CD8-positive, alpha-beta memory T cell (primary cell): Measurements from ENCODE around the gene SLFN5. TPM values are rescaled to one million over a fixed set of nuclear protein-coding genes. Genes with fewer than 3 reads are reported as not detected.
"Not testable (repeated sequence)": the region's sequence is repeated elsewhere in the genome, so short reads cannot be mapped to it uniquely, and the experiment has no call there.

Experiments
- CTCF ChIA-PET: fragments of 350-600 bp; sonication (Branson Sonifier 250); formaldehyde crosslinking; loops from one replicate; lab custom pipeline; 2021; ENCODE audit warnings: antibody characterized with exemption; lab: Charles Lee
- POLR2A ChIA-PET: fragments of 350-600 bp; sonication (Branson Sonifier 250); formaldehyde crosslinking; loops from one replicate; lab custom pipeline; 2021; ENCODE audit warnings: antibody characterized with exemption; lab: Charles Lee
- DNase-seq, 5 donors: peaks; one replicate each; pipeline versions ENCODE4 v3.0.0 to v3.0.0-alpha.2; 2020 to 2022; ENCODE audit warnings: mixed read lengths in 1 of 5
- H3K27ac ChIP-seq: one replicate; pipeline ENCODE4 v1.7.0; 2013; ENCODE audit warnings: low read depth, mild to moderate bottlenecking, low read length, moderate library complexity
- H3K27me3 ChIP-seq: 2 replicates; pipeline ENCODE4 v1.7.0; 2013; ENCODE audit warnings: low read length, mild to moderate bottlenecking; ENCODE audit not compliant: insufficient read depth, poor library complexity, severe bottlenecking
- H3K36me3 ChIP-seq: 2 replicates; pipeline ENCODE4 v1.7.0; 2013; ENCODE audit warnings: mild to moderate bottlenecking, low read length, moderate library complexity; ENCODE audit not compliant: insufficient read depth
- H3K4me1 ChIP-seq: 2 replicates; pipeline ENCODE4 v1.7.0; 2013; ENCODE audit warnings: mild to moderate bottlenecking, low read length, moderate library complexity; ENCODE audit not compliant: insufficient read depth
- H3K4me3 ChIP-seq: 2 replicates; pipeline ENCODE4 v1.7.0; 2013; ENCODE audit warnings: mild to moderate bottlenecking, low read length
- H3K9me3 ChIP-seq: 2 replicates; pipeline ENCODE4 v1.7.0; 2013; ENCODE audit warnings: mild to moderate bottlenecking, low read length
- H3K27ac Mint-ChIP-seq, 8 donors: one replicate each; pipeline ENCODE4 v1.8.0; 2020 to 2021; ENCODE audit warnings: mixed read lengths in 8 of 8, mild to moderate bottlenecking in 6 of 8, inconsistent platforms in 3 of 8, moderate library complexity in 3 of 8
- H3K27me3 Mint-ChIP-seq, 2 donors: one replicate each; pipeline ENCODE4 v1.8.0; 2020 to 2021; ENCODE audit warnings: mixed read lengths in 2 of 2, mild to moderate bottlenecking in 1 of 2, moderate library complexity in 1 of 2
- H3K36me3 Mint-ChIP-seq, 3 donors: one replicate each; pipeline ENCODE4 v1.8.0; 2020 to 2021; ENCODE audit warnings: mixed read lengths in 3 of 3, inconsistent platforms in 1 of 3, mild to moderate bottlenecking in 1 of 3
- H3K4me1 Mint-ChIP-seq, 3 donors: one replicate each; pipeline ENCODE4 v1.8.0; 2020 to 2021; ENCODE audit warnings: mixed read lengths in 3 of 3, inconsistent platforms in 1 of 3, mild to moderate bottlenecking in 1 of 3
- H3K4me3 Mint-ChIP-seq, 7 donors: one replicate each; pipeline ENCODE4 v1.8.0; 2020 to 2021; ENCODE audit warnings: mixed read lengths in 7 of 7, mild to moderate bottlenecking in 6 of 7, moderate library complexity in 4 of 7, inconsistent platforms in 2 of 7
- H3K9me3 Mint-ChIP-seq, 5 donors: one replicate each; pipeline ENCODE4 v1.8.0; 2020 to 2022; ENCODE audit warnings: mixed read lengths in 5 of 5, mild to moderate bottlenecking in 3 of 5, moderate library complexity in 2 of 5, inconsistent platforms in 1 of 5
- polyA plus RNA-seq: library from polyadenylated mRNA; unstranded; fragments of 300-500 nt; fragmentation: Illumina TruSeq; gene quantifications from one replicate; pipeline ENCODE4 v1.2.3, GENCODE V29; 2021
- total RNA-seq, 2 experiments: library from RNA; stranded (reverse); gene quantifications; one replicate each; pipeline ENCODE4 v1.2.3, GENCODE V29; 2021

The SLFN5 gene
- total and polyA plus RNA-seq, 3 experiments from 2014 or later, result 28.6 to 158 (median 30.2) TPM

DNA sequence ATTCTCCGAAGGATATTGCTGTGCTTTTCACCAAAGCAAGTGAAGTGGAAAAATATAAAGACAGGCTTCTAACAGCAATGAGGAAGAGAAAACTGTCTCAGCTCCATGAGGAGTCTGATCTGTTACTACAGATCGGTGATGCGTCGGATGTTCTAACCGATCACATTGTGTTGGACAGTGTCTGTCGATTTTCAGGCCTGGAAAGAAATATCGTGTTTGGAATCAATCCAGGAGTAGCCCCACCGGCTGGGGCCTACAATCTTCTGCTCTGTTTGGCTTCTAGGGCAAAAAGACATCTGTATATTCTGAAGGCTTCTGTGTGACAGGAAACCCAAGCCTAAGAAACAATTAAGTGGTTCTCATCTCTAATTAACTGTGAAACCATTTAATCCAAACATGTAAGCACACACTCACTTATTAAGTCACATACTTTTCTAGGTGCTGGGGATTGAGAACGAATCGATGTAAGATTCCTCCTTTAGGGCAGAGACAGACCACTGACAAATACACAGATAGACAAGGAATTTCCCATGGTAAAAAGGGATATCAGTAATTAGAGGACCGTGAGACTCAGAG lies 22.8 kb downstream of the SLFN5 start:
- Histone ChIP-seq H3K27ac (no peak overlapping the region), H3K9me3 (no peaks in the 10 kb centered on the region), H3K36me3 (peaks cover 43% of the 10 kb centered on the region), H3K4me1 (peaks cover 50% of the 10 kb centered on the region), H3K4me3 (no peak overlapping the region), H3K27me3 (no peaks in the 10 kb centered on the region)
- Mint-ChIP-seq H3K27ac (peak overlapping the region; percentile 51 to 91 (median 85)), H3K9me3 (no peaks in the 10 kb centered on the region), H3K27me3 (no peaks in the 10 kb centered on the region), H3K4me1 (peaks cover 62 to 82% (median 80%) of the 10 kb centered on the region in 3 donors), H3K4me3 (peak overlapping the region in 6 of 7 donors; percentile 30 to 67 (median 44)), H3K36me3 (peaks cover 19 to 84% (median 34%) of the 10 kb centered on the region in 3 donors)
- POLR2A ChIA-PET, result interaction anchor here (1.5 kb wide), 1 partner anchor 52 kb away, joined by 5 read pairs; no protein-coding TSS in a partner anchor
- no peak for DNase-seq
- CTCF ChIA-PET, result no interaction called here

DNA sequence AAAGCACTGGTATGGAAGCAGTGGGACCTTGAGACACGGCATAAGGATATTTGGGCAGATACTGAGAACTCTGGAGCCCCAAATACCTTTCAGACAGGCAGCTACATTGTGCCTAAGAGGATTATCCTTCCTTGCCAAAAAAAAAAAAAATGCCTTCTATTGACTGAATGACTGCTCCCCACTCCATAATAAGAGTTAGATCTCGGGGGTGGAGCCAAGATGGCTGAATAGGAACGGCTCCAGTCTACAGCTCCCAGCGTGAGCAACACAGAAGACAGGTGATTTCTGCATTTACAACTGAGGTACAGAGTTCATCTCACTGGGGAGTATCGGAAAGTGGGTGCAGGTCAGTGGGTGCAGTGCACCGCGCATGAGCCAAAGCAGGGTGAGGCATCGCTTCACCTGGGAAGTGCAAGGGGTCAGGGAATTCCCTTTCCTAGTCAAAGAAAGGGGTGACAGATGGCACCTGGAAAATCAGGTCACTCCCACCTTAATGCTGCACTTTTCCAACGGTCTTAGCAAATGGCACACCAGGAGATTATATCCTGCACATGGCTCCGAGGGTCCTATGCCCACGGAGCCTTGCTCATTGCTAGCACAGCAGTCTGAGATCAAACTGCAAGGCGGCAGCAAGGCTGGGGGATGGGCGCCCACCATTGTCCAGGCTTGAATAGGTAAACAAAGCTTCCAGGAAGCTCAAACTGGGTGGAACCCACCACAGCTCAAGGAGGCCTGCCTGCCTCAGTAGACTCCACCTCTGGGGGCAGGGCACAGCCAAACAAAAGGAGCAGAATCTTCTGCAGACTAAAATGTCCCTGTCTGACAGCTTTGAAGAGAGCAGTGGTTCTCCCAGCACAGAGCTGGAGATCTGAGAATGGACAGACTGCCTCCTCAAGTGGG lies 31.5 kb downstream of the SLFN5 start:
- H3K9me3 ChIP-seq, H3K27ac ChIP-seq, CTCF ChIA-PET, H3K27me3 Mint-ChIP-seq, H3K36me3 ChIP-seq, POLR2A ChIA-PET, H3K4me3 ChIP-seq, H3K27me3 ChIP-seq: not testable (repeated sequence)
- Mint-ChIP-seq H3K4me1 (peaks cover 55 to 80% (median 68%) of the 10 kb centered on the region in 3 donors), H3K27ac (peak overlapping the region in 7 of 8 donors; percentile 36 to 86 (median 56)), H3K9me3 (peaks cover 6 to 16% (median 7%) of the 10 kb centered on the region in 5 donors), H3K4me3 (peak overlapping the region; percentile 33 to 79 (median 66)), H3K36me3 (peaks cover 6 to 24% (median 9%) of the 10 kb centered on the region in 3 donors)
- DNase-seq, result peak in 3 of 5 donors; percentile 16 to 61 (median 58)
- peaks cover 13% of the 10 kb centered on the region for H3K4me1 ChIP-seq

DNA sequence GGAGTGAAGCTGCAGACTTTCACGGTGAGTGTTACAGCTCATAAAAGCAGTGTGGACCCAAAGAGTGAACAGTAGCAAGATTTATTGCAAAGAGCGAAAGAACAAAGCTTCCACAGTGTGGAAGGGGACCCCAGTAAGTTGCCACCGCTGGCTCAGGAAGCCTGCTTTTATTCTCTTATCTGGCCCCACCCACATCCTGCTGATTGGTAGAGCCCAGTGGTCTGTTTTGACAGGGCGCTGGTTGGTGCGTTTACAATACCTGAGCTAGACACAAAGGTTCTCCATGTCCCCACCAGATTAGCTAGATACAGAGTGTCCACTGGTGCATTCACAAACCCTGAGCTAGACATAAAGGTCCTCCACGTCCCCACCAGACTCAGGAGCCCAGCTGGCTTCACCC lies 35.6 kb downstream of the SLFN5 start:
- CTCF ChIA-PET, H3K27ac ChIP-seq, H3K27me3 ChIP-seq, H3K27me3 Mint-ChIP-seq, H3K4me3 ChIP-seq, H3K36me3 ChIP-seq, DNase-seq, H3K9me3 ChIP-seq, POLR2A ChIA-PET, H3K4me3 Mint-ChIP-seq: not testable (repeated sequence)
- H3K9me3 Mint-ChIP-seq, result peaks cover 6 to 16% (median 7%) of the 10 kb centered on the region in 5 donors
- peak overlapping the region in 1 of 8 donors; percentile 42 for H3K27ac Mint-ChIP-seq
- peaks cover 11% of the 10 kb centered on the region for H3K4me1 ChIP-seq
- peaks cover 0 to 21% (median 2%) of the 10 kb centered on the region in 3 donors for H3K36me3 Mint-ChIP-seq
- peaks cover 38 to 45% (median 39%) of the 10 kb centered on the region in 3 donors for H3K4me1 Mint-ChIP-seq

- DNase-seq, H3K27ac Mint-ChIP-seq, POLR2A ChIA-PET: not testable (repeated sequence)
Measured at GRCh38 chr17:35278876-35279275, 36.0 kb downstream of the SLFN5 start.

GRCh38 chr17:35283767-35284166 lies 40.9 kb downstream of the SLFN5 start:
- Mint-ChIP-seq H3K4me1 (peaks cover 17 to 34% (median 31%) of the 10 kb centered on the region in 3 donors), H3K27me3 (no peaks in the 10 kb centered on the region), H3K27ac (peak overlapping the region in 1 of 8 donors; percentile 74), H3K4me3 (no peak overlapping the region), H3K9me3 (peaks cover 0 to 5% (median 4%) of the 10 kb centered on the region in 5 donors), H3K36me3 (peaks cover 0 to 2% (median 1%) of the 10 kb centered on the region in 3 donors)
- no peak overlapping the region for H3K27ac ChIP-seq
- no peaks in the 10 kb centered on the region for H3K27me3 ChIP-seq
- H3K4me1 ChIP-seq, result peaks cover 18% of the 10 kb centered on the region
- no peaks in the 10 kb centered on the region for H3K9me3 ChIP-seq
- H3K4me3 ChIP-seq, result no peak overlapping the region
- no peaks in the 10 kb centered on the region for H3K36me3 ChIP-seq
- POLR2A ChIA-PET, result no interaction called here
- CTCF ChIA-PET, result interaction anchor here (1.0 kb wide), 1 partner anchor 29 kb away, joined by 3 read pairs; no protein-coding TSS in a partner anchor
- DNase-seq, result no peak

More at GRCh38 chr17:35278876-35279275, 36.0 kb downstream of the SLFN5 start:
- H3K9me3 ChIP-seq, H3K27me3 ChIP-seq, H3K36me3 ChIP-seq, H3K27me3 Mint-ChIP-seq, CTCF ChIA-PET, H3K4me3 Mint-ChIP-seq, H3K4me3 ChIP-seq, H3K4me1 ChIP-seq, H3K27ac ChIP-seq: not testable (repeated sequence)
- peaks cover 35 to 41% (median 35%) of the 10 kb centered on the region in 3 donors for H3K4me1 Mint-ChIP-seq
- H3K36me3 Mint-ChIP-seq, result peaks cover 0 to 21% (median 2%) of the 10 kb centered on the region in 3 donors
- H3K9me3 Mint-ChIP-seq, result peaks cover 6 to 16% (median 7%) of the 10 kb centered on the region in 5 donors

DNA sequence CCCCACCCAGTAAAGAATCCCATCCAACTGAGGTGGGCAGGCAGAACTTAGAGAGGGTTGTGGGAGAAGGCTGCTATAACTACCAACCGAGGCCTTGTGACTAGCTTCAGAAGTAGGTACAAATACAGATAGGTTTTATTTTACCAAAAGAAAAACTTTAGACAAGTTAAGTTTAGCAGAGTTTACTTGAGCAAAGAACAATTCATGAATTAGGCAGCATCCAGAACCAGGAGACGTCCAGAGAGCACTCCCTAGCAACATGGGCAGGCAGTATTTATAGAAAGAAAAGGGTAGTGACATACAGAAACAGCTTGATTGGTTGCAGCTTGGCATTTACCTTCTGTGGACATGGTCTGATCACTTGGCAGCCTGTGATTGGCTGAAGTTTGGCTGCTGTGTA lies 42.1 kb downstream of the SLFN5 start:
- H3K36me3 Mint-ChIP-seq, result peaks cover 0 to 9% (median 2%) of the 10 kb centered on the region in 3 donors
- CTCF ChIA-PET, result no interaction called here
- Histone ChIP-seq H3K27me3 (no peaks in the 10 kb centered on the region), H3K4me3 (no peak overlapping the region), H3K36me3 (no peaks in the 10 kb centered on the region), H3K9me3 (no peaks in the 10 kb centered on the region), H3K27ac (no peak overlapping the region), H3K4me1 (peaks cover 24% of the 10 kb centered on the region)
- no peak overlapping the region for H3K4me3 Mint-ChIP-seq
- no peak for DNase-seq
- H3K27ac Mint-ChIP-seq, result peak overlapping the region in 2 of 8 donors; percentile 29 to 40
- POLR2A ChIA-PET, result no interaction called here
- no peaks in the 10 kb centered on the region for H3K27me3 Mint-ChIP-seq
- peaks cover 0 to 9% (median 4%) of the 10 kb centered on the region in 5 donors for H3K9me3 Mint-ChIP-seq
- peaks cover 27 to 44% (median 43%) of the 10 kb centered on the region in 3 donors for H3K4me1 Mint-ChIP-seq

DNA sequence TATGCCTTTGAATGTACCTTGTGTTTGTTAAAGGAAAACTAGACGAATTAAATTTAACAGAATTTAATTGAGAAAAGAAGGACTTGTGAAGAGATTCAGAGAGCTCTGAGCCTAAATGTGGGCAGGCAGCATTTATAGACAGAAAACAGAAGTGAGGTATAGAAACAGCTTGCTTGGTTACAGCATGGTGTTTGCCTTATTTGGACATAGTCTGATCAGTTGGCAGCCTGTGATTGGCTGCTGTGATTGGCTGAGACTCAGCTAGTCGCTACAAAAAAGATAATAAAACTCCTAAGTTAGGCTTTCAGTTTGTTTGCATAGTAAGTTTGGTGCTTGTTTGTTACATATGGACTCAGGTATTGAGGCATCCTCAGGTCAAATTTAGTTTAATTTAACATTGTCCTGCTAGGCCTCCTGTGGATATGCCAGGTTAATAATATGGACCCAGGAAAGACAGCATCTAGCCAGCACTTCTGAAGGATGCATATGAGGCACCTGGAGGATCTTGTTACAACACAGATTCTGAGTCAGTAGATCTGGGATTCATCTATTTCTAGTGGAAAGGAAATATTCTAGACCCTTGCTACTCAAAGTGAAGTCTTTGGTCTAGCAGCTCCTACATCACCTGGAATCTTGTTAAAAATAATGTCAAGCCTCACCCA lies 43.4 kb downstream of the SLFN5 start:
- H3K27me3 Mint-ChIP-seq, result no peaks in the 10 kb centered on the region
- no peaks in the 10 kb centered on the region for H3K27me3 ChIP-seq
- H3K36me3 Mint-ChIP-seq, result peaks cover 0 to 9% (median 2%) of the 10 kb centered on the region in 3 donors
- H3K27ac Mint-ChIP-seq, result peak overlapping the region in 6 of 8 donors; percentile 7 to 89 (median 53)
- ChIA-PET CTCF (interaction anchor here (0.7 kb wide), 1 partner anchor 27 kb away, joined by 3 read pairs; no protein-coding TSS in a partner anchor), POLR2A (no interaction called here)
- H3K4me1 ChIP-seq, result peaks cover 27% of the 10 kb centered on the region
- H3K27ac ChIP-seq, result no peak overlapping the region
- no peak overlapping the region for H3K4me3 ChIP-seq
- H3K9me3 Mint-ChIP-seq, result peaks cover 0 to 9% (median 4%) of the 10 kb centered on the region in 5 donors
- peak in 2 of 5 donors; percentile 15 to 54 for DNase-seq
- no peaks in the 10 kb centered on the region for H3K9me3 ChIP-seq
- H3K4me3 Mint-ChIP-seq, result peak overlapping the region in 1 of 7 donors; percentile 14
- peaks cover 30 to 48% (median 46%) of the 10 kb centered on the region in 3 donors for H3K4me1 Mint-ChIP-seq
- no peaks in the 10 kb centered on the region for H3K36me3 ChIP-seq
